Effector memory CD8-positive, alpha-beta T cell (primary cell): ENCODE results near the gene HECW1.

Experiments used
- ATAC-seq: fragments of 150-1000 bp; cut with Tn5 transposase; replicated peaks from 2 replicates; pipeline ENCODE4 v1.10.0; 2021; ENCODE audit warnings: mild to moderate bottlenecking, moderate library complexity
- DNase-seq, 3 experiments: peaks; one replicate each; pipeline ENCODE4 v3.0.0; 2021
- H3K27ac Mint-ChIP-seq, 2 donors: one replicate each; pipeline ENCODE4 v1.8.0; 2022; ENCODE audit warnings: mild to moderate bottlenecking in 2 of 2, mixed read lengths in 2 of 2, moderate library complexity in 2 of 2
- H3K27me3 Mint-ChIP-seq, 2 donors: one replicate each; pipeline ENCODE4 v1.8.0; 2022; ENCODE audit warnings: mixed read lengths in 2 of 2
- H3K36me3 Mint-ChIP-seq: one replicate; pipeline ENCODE4 v1.8.0; 2022; ENCODE audit warnings: mild to moderate bottlenecking, moderate library complexity, mixed read lengths; ENCODE audit not compliant: insufficient read depth
- H3K4me1 Mint-ChIP-seq, 2 donors: one replicate each; pipeline ENCODE4 v1.8.0; 2022; ENCODE audit warnings: low read depth in 2 of 2, mixed read lengths in 2 of 2
- H3K4me3 Mint-ChIP-seq, 2 donors: one replicate each; pipeline ENCODE4 v1.8.0; 2022; ENCODE audit warnings: mild to moderate bottlenecking in 2 of 2, mixed read lengths in 2 of 2, moderate library complexity in 2 of 2
- H3K9me3 Mint-ChIP-seq, 2 donors: one replicate each; pipeline ENCODE4 v1.8.0; 2022; ENCODE audit warnings: mixed read lengths in 2 of 2

HECW1 gene

DNA sequence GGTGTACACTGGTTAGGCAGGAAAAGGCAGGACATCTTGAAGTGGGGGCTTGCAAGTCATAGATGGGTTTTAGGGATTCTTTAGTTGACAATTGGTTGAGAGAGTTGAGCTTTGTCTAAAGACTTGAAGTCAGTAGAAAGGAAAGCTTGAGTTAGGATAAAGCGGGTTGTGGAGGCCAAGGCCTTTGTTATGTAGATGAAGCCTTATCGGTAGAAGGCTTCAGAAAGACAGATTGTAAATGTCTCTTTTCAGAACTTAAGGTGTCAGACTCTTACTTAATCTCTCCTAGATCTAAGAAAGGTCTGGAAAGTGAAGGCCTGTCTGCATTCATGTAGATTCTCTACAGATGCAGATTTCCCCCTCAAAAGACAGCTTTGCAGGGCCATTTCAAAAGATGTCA, 177.4 kb downstream of the HECW1 start:
- Mint-ChIP-seq H3K4me1 (no peaks in the 10 kb centered on the region), H3K4me3 (no peak overlapping the region), H3K9me3 (peaks cover 0 to 2% of the 10 kb centered on the region in 2 donors), H3K27me3 (peaks cover 17 to 42% of the 10 kb centered on the region in 2 donors), H3K36me3 (peaks cover 4% of the 10 kb centered on the region), H3K27ac (no peak overlapping the region)
- DNase-seq (no peak), ATAC-seq (no peak)

- Mint-ChIP-seq H3K9me3 (peaks cover 0 to 2% of the 10 kb centered on the region in 2 donors), H3K4me3 (no peak overlapping the region), H3K27me3 (peaks cover 17 to 50% of the 10 kb centered on the region in 2 donors), H3K4me1 (no peaks in the 10 kb centered on the region), H3K27ac (no peak overlapping the region), H3K36me3 (peaks cover 4% of the 10 kb centered on the region)
- ATAC-seq (no peak), DNase-seq (no peak)
These were observed 178.5 kb downstream of the HECW1 start for GRCh38 chr7:43290978-43291377.

DNA sequence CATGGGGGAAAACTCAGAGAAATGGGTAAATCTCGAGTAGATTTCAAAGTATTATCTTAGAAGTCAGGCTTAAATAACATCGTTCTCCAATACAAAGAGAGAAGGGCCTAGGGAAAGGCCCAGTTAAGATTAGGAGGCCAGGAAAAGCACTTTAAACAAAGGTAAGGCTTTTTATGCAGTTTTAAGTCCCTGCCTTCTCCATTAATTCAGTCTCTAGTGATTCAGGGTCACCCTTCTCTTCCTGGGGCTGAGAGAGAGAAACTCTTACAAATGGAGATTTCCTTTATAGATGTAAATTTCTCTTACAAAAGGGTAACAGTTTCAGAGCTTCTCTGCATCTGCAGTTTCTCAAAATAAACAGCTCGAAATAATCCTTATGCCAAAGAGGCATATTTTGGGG, 179.3 kb downstream of the HECW1 start:
- peaks cover 4% of the 10 kb centered on the region for H3K36me3 Mint-ChIP-seq
- no peak overlapping the region for H3K4me3 Mint-ChIP-seq
- no peaks in the 10 kb centered on the region for H3K4me1 Mint-ChIP-seq
- DNase-seq (no peak), ATAC-seq (no peak)
- H3K27me3 Mint-ChIP-seq = peaks cover 14 to 47% of the 10 kb centered on the region in 2 donors
- H3K27ac Mint-ChIP-seq = no peak overlapping the region
- H3K9me3 Mint-ChIP-seq = peaks cover 0 to 2% of the 10 kb centered on the region in 2 donors

- H3K36me3 Mint-ChIP-seq = peaks cover 4% of the 10 kb centered on the region
- no peak for ATAC-seq
- peaks cover 8 to 47% of the 10 kb centered on the region in 2 donors for H3K27me3 Mint-ChIP-seq
- H3K4me1 Mint-ChIP-seq = no peaks in the 10 kb centered on the region
- H3K9me3 Mint-ChIP-seq = no peaks in the 10 kb centered on the region
- no peak overlapping the region for H3K27ac Mint-ChIP-seq
- no peak overlapping the region for H3K4me3 Mint-ChIP-seq
- DNase-seq = no peak
These were observed 179.9 kb downstream of the HECW1 start for GRCh38 chr7:43292384-43292783.

DNA sequence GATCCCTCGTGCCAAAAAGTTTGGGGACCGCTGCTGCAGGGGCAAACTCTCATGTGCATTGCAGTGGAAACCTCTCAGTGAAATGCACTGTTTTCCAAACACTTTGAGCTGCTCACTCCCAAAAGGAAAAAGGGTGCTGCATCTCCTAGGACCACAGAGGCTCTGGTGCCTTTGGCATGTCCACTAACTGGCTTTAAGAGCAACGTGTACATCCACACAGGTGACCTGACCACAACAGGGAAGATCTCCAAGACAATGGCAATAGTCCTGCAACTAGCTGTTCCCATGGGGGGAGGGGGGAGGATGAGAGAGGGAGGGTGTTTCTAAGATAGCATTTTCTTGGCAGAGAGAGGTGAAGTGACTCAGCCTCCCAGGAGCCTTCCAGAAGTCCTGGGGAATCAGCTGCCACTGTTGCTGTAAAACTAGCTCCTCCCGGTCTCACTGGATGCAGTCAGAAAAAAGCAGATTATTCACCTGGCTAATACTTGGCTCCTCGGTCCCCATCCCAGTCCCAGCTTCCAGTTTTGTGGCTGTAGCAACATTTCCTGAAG, 181.7 kb downstream of the HECW1 start:
- Mint-ChIP-seq H3K4me3 (no peak overlapping the region), H3K36me3 (peaks cover under 1% of the 10 kb centered on the region), H3K9me3 (no peaks in the 10 kb centered on the region), H3K4me1 (no peaks in the 10 kb centered on the region), H3K27me3 (peaks cover under 1 to 54% of the 10 kb centered on the region in 2 donors), H3K27ac (no peak overlapping the region)
- ATAC-seq (no peak), DNase-seq (no peak)

GRCh38 chr7:43295429-43295828, 183.0 kb downstream of the HECW1 start:
- DNase-seq = no peak
- Mint-ChIP-seq H3K27ac (no peak overlapping the region), H3K9me3 (no peaks in the 10 kb centered on the region), H3K27me3 (peaks cover 12 to 67% of the 10 kb centered on the region in 2 donors), H3K4me3 (no peak overlapping the region), H3K36me3 (no peaks in the 10 kb centered on the region), H3K4me1 (no peaks in the 10 kb centered on the region)
- ATAC-seq = no peak

DNA sequence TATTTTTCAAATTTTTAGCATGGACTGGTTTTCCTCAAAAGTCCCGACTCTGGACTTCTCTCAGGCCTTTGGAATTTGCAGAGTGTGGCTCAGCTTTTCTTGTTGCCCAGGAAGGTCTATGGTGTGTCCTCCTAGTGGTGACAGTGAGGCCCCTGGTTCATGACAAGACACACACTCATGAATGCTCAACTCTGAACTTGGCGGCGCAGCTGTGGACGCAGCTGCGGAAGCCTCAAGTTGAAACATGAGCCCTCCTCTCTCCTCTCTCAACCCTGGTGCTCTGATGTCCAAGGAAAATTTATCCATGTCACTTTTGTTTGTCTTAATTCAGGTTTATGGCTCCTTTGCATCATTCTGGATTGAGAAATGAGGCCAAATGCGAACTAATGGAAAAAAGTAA, 183.9 kb downstream of the HECW1 start:
- no peak overlapping the region for H3K4me3 Mint-ChIP-seq
- no peak for ATAC-seq
- no peak overlapping the region for H3K27ac Mint-ChIP-seq
- H3K9me3 Mint-ChIP-seq = no peaks in the 10 kb centered on the region
- peaks cover 17 to 75% of the 10 kb centered on the region in 2 donors for H3K27me3 Mint-ChIP-seq
- H3K36me3 Mint-ChIP-seq = no peaks in the 10 kb centered on the region
- H3K4me1 Mint-ChIP-seq = no peaks in the 10 kb centered on the region
- no peak for DNase-seq

- H3K27me3 Mint-ChIP-seq = peaks cover 29 to 87% of the 10 kb centered on the region in 2 donors
- no peaks in the 10 kb centered on the region for H3K9me3 Mint-ChIP-seq
- no peaks in the 10 kb centered on the region for H3K36me3 Mint-ChIP-seq
- no peak for ATAC-seq
- no peaks in the 10 kb centered on the region for H3K4me1 Mint-ChIP-seq
- H3K4me3 Mint-ChIP-seq = no peak overlapping the region
- DNase-seq = no peak
- H3K27ac Mint-ChIP-seq = no peak overlapping the region
These were observed 186.2 kb downstream of the HECW1 start for GRCh38 chr7:43298617-43299016.

GRCh38 chr7:43300121-43300520, 187.7 kb downstream of the HECW1 start:
- no peak for ATAC-seq
- peaks cover 0 to 2% of the 10 kb centered on the region in 2 donors for H3K4me1 Mint-ChIP-seq
- DNase-seq = no peak
- no peaks in the 10 kb centered on the region for H3K9me3 Mint-ChIP-seq
- H3K27ac Mint-ChIP-seq = no peak overlapping the region
- H3K36me3 Mint-ChIP-seq = no peaks in the 10 kb centered on the region
- no peak overlapping the region for H3K4me3 Mint-ChIP-seq
- peaks cover 34 to 72% of the 10 kb centered on the region in 2 donors for H3K27me3 Mint-ChIP-seq

DNA sequence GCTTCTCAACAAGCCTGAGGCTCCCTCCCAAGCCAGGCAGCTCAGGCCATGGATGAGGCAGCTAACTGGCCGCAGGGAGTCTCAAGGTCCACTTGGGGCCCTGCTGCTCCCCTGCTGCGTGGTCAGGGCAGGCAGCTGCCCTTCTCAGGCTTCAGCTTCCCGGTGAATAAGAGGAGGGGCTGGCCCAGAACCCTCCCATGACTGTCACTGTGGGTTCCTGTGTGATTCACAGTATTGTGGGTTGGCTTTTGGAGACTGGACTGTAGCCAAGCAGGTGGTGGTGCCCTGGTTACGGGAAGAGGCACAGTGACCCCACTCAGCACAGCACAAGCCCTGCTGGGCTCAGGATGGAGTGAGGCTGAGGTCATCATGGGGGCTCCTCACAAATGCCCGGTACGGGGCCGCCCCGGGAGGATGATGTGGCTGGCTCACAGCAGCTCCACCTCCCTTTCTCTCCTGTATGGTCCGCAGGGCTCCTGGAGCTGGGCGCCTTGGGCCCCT, 189.8 kb downstream of the HECW1 start:
- Mint-ChIP-seq H3K36me3 (no peaks in the 10 kb centered on the region), H3K4me3 (no peak overlapping the region), H3K27ac (no peak overlapping the region), H3K4me1 (peaks cover 0 to 2% of the 10 kb centered on the region in 2 donors), H3K27me3 (peaks cover 40 to 61% of the 10 kb centered on the region in 2 donors), H3K9me3 (no peaks in the 10 kb centered on the region)
- ATAC-seq = no peak
- DNase-seq = no peak

DNA sequence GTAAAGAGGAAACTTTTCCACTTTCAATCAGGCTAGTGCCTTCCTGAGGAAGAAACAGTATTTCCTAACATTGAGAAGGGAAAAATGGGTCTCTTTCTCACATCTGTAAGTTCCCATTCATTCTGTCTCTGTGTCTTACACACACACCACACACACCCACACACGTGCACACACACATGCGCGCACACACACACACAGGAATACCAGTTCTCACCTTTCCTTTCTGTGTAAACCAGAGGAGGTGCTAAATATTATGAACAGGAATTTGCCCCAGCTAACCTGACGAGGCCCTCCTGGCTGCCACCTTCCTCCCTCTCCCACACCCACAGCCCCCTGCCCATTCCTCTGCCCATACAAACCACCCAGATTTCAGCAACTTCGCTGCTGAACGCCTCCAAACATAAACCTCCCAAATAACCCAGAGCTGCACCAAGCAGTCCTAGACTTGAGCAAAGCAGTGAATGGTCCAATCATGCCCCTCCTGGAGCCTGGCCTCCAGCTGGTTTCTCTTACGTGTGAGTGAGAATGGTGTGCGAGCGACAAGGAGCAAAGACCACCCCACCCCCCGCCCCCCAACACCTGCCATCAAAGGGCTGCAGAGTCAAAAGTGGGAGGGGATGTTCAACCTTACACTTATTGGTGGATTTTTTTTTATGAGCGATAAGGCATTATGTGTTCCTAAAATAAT, 190.5 kb downstream of the HECW1 start:
- peaks cover 0 to 2% of the 10 kb centered on the region in 2 donors for H3K4me1 Mint-ChIP-seq
- no peak overlapping the region for H3K27ac Mint-ChIP-seq
- peaks cover 43 to 54% of the 10 kb centered on the region in 2 donors for H3K27me3 Mint-ChIP-seq
- no peaks in the 10 kb centered on the region for H3K36me3 Mint-ChIP-seq
- DNase-seq (no peak), ATAC-seq (no peak)
- no peak overlapping the region for H3K4me3 Mint-ChIP-seq
- H3K9me3 Mint-ChIP-seq = no peaks in the 10 kb centered on the region

DNA sequence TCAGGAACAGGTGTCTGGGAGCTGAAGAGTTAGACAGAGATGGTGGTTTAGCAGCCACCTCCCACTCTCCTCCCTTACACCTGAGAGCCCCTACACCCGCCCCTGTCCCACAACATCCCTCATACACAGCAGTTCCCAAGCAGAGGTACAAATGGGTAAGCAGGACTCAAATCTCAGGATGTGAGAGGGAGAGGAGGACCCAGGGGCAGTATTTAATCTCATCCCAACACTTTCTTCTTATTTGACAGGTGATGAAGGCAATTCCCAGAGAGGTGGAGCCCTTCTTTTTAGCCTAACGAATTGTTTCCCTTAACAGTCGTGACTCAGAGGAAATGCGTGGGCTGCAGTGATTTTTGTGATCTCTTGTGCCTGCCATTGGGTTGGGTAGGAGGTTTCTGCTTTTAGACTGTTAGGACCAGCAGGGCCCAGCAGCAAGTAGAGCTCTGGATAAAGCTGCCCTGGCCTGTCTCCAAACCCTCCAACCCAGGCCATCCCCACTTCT, 191.3 kb downstream of the HECW1 start:
- H3K27ac Mint-ChIP-seq = no peak overlapping the region
- no peaks in the 10 kb centered on the region for H3K9me3 Mint-ChIP-seq
- H3K27me3 Mint-ChIP-seq = peaks cover 43 to 46% of the 10 kb centered on the region in 2 donors
- no peak overlapping the region for H3K4me3 Mint-ChIP-seq
- no peak for ATAC-seq
- H3K36me3 Mint-ChIP-seq = no peaks in the 10 kb centered on the region
- H3K4me1 Mint-ChIP-seq = peaks cover 0 to 2% of the 10 kb centered on the region in 2 donors
- no peak for DNase-seq

- Mint-ChIP-seq H3K4me3 (no peak overlapping the region), H3K9me3 (no peaks in the 10 kb centered on the region), H3K27me3 (peaks cover 20 to 24% of the 10 kb centered on the region in 2 donors), H3K4me1 (peaks cover 0 to 2% of the 10 kb centered on the region in 2 donors), H3K36me3 (no peaks in the 10 kb centered on the region), H3K27ac (no peak overlapping the region)
- ATAC-seq = no peak
- DNase-seq = no peak
These were observed 194.0 kb downstream of the HECW1 start for GRCh38 chr7:43306404-43306803.

DNA sequence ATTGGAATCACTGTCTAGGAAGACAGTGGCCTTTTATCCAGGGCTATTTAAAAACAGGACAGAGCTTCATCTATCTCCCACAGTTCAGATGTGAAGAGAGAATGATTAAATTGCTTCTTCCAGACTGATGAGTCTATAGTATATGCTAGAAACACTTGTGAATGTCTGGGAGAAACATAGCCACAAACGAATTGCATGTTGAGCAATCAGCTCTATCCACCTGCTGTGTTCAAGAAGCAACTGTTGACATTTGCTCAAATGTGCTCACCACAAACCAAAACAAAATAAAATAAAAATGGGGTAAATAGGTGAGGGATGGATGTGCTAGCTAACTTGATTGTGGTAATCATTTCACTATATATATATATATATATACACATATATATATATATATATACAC, 195.1 kb downstream of the HECW1 start:
- Mint-ChIP-seq H3K4me3 (no peak overlapping the region), H3K27me3 (peaks cover 10 to 21% of the 10 kb centered on the region in 2 donors), H3K36me3 (no peaks in the 10 kb centered on the region), H3K27ac (no peak overlapping the region), H3K4me1 (peaks cover 0 to 2% of the 10 kb centered on the region in 2 donors), H3K9me3 (no peaks in the 10 kb centered on the region)
- DNase-seq (no peak), ATAC-seq (no peak)
